Fibroblast of skin of abdomen (primary cell): ENCODE data around the gene CASKIN2.
"Not testable (repeated sequence)": the region's sequence is repeated elsewhere in the genome, so short reads cannot be mapped to it uniquely, and the experiment has no call there.

Experiments
- DNase-seq: peaks from one replicate; pipeline ENCODE4 v3.0.0-alpha.2; 2013

CASKIN2 gene

GRCh38 chr17:75465039-75465438 is 50.3 kb downstream of the CASKIN2 start:
- no peak for DNase-seq

- no peak for DNase-seq
Observed at GRCh38 chr17:75463603-75464002, 51.7 kb downstream of the CASKIN2 start.

- DNase-seq = no peak
Observed at GRCh38 chr17:75460295-75460694, 55.0 kb downstream of the CASKIN2 start.

GRCh38 chr17:75459590-75460267 is 55.6 kb downstream of the CASKIN2 start:
- no peak for DNase-seq

- no peak for DNase-seq
Observed at GRCh38 chr17:75459246-75459589, 56.1 kb downstream of the CASKIN2 start.

GRCh38 chr17:75457047-75457654 is 58.2 kb downstream of the CASKIN2 start:
- DNase-seq = peak; percentile 60

- DNase-seq = peak; percentile 98
Observed at GRCh38 chr17:75456417-75457046, 58.8 kb downstream of the CASKIN2 start, which contains the start of gene TMEM94. Gene TMEM94, plus strand, starts transcription at chr17:75456635. Its CDS starts 15,271 bp downstream, at chr17:75471906.

- no peak for DNase-seq
Observed at GRCh38 chr17:75456039-75456416, 59.3 kb downstream of the CASKIN2 start.

GRCh38 chr17:75454672-75455071 is 60.7 kb downstream of the CASKIN2 start:
- DNase-seq = not testable (repeated sequence)

- DNase-seq = no peak
Observed at GRCh38 chr17:75454193-75454592, 61.1 kb downstream of the CASKIN2 start.

- no peak for DNase-seq
Observed at GRCh38 chr17:75450270-75450669, 65.1 kb downstream of the CASKIN2 start.
